ENCODE results near the gene RNF157.

DNA sequence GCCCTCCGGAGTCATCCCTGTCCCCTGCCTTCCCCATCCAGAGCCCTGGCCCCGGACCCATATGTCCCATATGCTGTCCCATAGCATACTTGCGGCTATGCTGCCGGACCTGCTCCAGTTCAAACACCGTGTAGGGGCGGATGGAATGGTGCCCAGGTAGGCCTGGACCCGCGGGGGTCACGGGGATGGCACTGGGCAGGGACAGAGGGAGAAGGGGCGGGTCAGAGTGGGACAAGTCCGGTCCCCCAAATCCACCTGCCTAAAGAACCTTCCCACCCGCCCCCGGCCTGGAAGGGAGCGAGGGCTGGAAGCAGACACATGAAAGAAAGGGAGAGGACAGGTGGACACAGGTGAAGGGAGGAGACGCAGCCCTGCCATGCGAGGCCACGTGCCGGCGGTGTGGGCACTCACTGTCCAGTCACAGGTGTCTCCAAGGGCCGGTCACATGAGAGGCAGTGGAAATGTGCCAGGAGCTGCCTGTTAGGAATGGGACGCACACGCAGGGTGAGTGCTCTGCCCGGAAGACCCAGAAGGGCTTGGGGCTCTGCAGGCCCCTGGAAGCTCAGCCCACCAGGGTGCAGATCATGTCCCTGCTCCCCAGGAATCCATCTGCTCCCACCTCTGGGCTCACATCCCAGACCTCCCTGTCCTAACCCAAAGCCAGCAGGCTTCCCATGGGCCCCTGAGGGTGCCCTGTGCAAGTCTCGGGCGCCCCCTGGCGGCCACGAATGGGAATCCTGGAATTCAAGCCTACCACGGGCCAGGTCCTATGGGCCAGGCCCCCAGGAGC is 38.9 kb upstream of the RNF157 start:
- TF ChIP-seq CEBPB (IDR thresholded peaks at IDR 0.05; ENCODE audit: borderline replicate concordance in 1 of 2, low read depth in 2 of 2, low read length in 2 of 2) (no peak), CTCF (IDR thresholded peaks at IDR 0.05 in 2 of 3, conservative IDR thresholded peaks at IDR 0.05 in 1 of 3; ENCODE audit: control insufficient read depth in 2 of 3, extremely low read depth in 1 of 3, insufficient read depth in 1 of 3, low read depth in 3 of 3, low read length in 3 of 3) (peak; percentile 89 to 97 (median 93)), BMI1 (IDR thresholded peaks at IDR 0.05; ENCODE audit: borderline replicate concordance) (no peak), FOS (IDR thresholded peaks at IDR 0.05; ENCODE audit: borderline replicate concordance, extremely low read depth, insufficient read length) (no peak), ATF2 (IDR thresholded peaks at IDR 0.05; ENCODE audit: low read length) (no peak), GATAD2B (conservative IDR thresholded peaks at IDR 0.05; ENCODE audit: low read depth) (0 out of 2 replicates have a peak, but pooled peaks have one; percentile 33), POLR2A (IDR thresholded peaks at IDR 0.05; ENCODE audit: low read depth, low read length) (no peak)

All from GM12878 (cell line).